Testis (tissue), 3 donors: Measurements from ENCODE around the gene FARS2. TPM values are rescaled to one million over a fixed set of nuclear protein-coding genes. Genes with fewer than 3 reads are reported as not detected.

ENCODE experiments used
- DNase-seq: peaks from one replicate; pipeline ENCODE4 v3.0.0-alpha.2; 2019
- H3K27ac ChIP-seq, 2 donors: fragments of 200-600 bp; sonication (generic); one replicate each; pipeline ENCODE4 v1.5.1; 2019
- H3K27me3 ChIP-seq: fragments of 200-600 bp; sonication (generic); one replicate; pipeline ENCODE4 v1.5.1; 2019
- H3K36me3 ChIP-seq: fragments of 200-600 bp; sonication (generic); one replicate; pipeline ENCODE4 v1.5.1; 2017; ENCODE audit warnings: low read depth; ENCODE audit errors: missing control alignments
- H3K4me1 ChIP-seq: fragments of 200-600 bp; sonication (generic); one replicate; pipeline ENCODE4 v1.5.1; 2019
- H3K4me3 ChIP-seq, 2 donors: fragments of 200-600 bp; sonication (generic); one replicate each; pipeline ENCODE4 v1.5.1; 2017 to 2019
- H3K9me3 ChIP-seq: fragments of 200-600 bp; sonication (generic); one replicate; pipeline ENCODE4 v1.5.1; 2017
- CTCF ChIP-seq, 3 experiments: fragments of 450-650 bp in 2 of 3; fragments of 200-600 bp in 1 of 3; sonication (generic) in 1 of 3; IDR thresholded peaks; one replicate each; pipeline ENCODE4 v1.5.1; 2016 to 2019; ENCODE audit warnings: antibody characterized with exemption in 3 of 3, mild to moderate bottlenecking in 2 of 3, moderate library complexity in 1 of 3
- POLR2A ChIP-seq: fragments of 450-650 bp; IDR thresholded peaks from one replicate; pipeline ENCODE4 v1.6.1; 2017; ENCODE audit warnings: antibody characterized with exemption, mild to moderate bottlenecking, moderate library complexity
- WGBS, 2 donors: methylation state at CpG; one replicate each; pipeline ENCODE4 v1.1.5; 2018; 5-methylcytosine and 5-hydroxymethylcytosine counted together
- intact Hi-C: fragments of 100-400 bp; cut with DNase I; formaldehyde crosslinking; loops from one replicate; pipeline ENCODE4 v1.15.1; 2023; ENCODE audit warnings: low total_unique reads
- polyA plus RNA-seq: library from polyadenylated mRNA; stranded (reverse); fragments of 350-450 nt; fragmentation: Illumina TruSeq; extraction: RNeasy Lipid Tissue Mini Kit (QIAGEN cat#74804); gene quantifications from one replicate; pipeline ENCODE4 v1.2.3, GENCODE V29; 2014; ENCODE audit warnings: low read depth, low replicate concordance; ENCODE audit not compliant: insufficient read depth
- total RNA-seq, 2 donors: library from RNA; depleted of rRNA; stranded (reverse); fragments of >200 nt; gene quantifications; one replicate each; pipeline ENCODE4 v1.2.3, GENCODE V29; 2016

The FARS2 gene
- total and polyA plus RNA-seq, 3 donors from 2014 or later = 15.4 to 26.8 (median 22.1) TPM

DNA sequence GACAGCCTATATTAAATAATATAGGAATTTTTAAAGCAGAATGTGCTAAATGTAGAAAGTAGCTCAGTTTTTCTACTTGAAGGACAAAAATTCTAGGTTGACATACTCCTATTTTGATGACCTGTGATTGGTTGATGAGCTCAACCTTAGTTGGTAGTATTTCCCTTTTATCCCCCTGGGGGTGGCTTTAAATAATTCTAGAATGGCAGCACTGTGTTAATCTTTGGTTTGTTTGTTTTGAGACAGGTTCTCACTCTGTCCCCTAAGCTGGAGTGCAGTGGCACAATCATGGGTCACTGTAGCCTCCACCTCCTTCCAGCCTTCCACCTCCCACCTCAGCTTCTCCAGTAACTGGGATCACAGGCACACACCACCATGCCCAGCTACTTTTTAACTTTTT is 29.2 kb downstream of the FARS2 start:
- intact Hi-C loops = no loop called here
- TF ChIP-seq POLR2A (no peak), CTCF (IDR thresholded peaks at IDR 0.05) (no peak)

GRCh38 chr6:5292154-5292553 is 30.8 kb downstream of the FARS2 start:
- WGBS, 2 donors = 67 to 74% methylated on average over 1 of the region's 1 CpG
- no peaks in the 10 kb centered on the region for H3K9me3 ChIP-seq
- H3K27ac ChIP-seq = no peak overlapping the region
- H3K4me3 ChIP-seq = no peak overlapping the region
- intact Hi-C loops = no loop called here
- DNase-seq = no peak
- no peaks in the 10 kb centered on the region for H3K27me3 ChIP-seq
- no peaks in the 10 kb centered on the region for H3K4me1 ChIP-seq
- no peaks in the 10 kb centered on the region for H3K36me3 ChIP-seq
- TF ChIP-seq POLR2A (no peak), CTCF (IDR thresholded peaks at IDR 0.05) (no peak)

More for the DNA sequence above, 29.2 kb downstream of the FARS2 start:
- Histone ChIP-seq H3K4me3 (no peak overlapping the region), H3K27me3 (no peaks in the 10 kb centered on the region), H3K36me3 (no peaks in the 10 kb centered on the region), H3K4me1 (no peaks in the 10 kb centered on the region), H3K9me3 (no peaks in the 10 kb centered on the region), H3K27ac (no peak overlapping the region)
- DNase-seq = no peak

GRCh38 chr6:5293692-5294091 is 32.4 kb downstream of the FARS2 start:
- intact Hi-C loops = no loop called here
- H3K4me1 ChIP-seq = no peaks in the 10 kb centered on the region
- no peaks in the 10 kb centered on the region for H3K36me3 ChIP-seq
- no peaks in the 10 kb centered on the region for H3K27me3 ChIP-seq
- H3K4me3 ChIP-seq = no peak overlapping the region
- no peaks in the 10 kb centered on the region for H3K9me3 ChIP-seq
- no peak for TF ChIP-seq POLR2A
- no peak for TF ChIP-seq CTCF (IDR thresholded peaks at IDR 0.05)
- H3K27ac ChIP-seq = no peak overlapping the region
- no peak for DNase-seq
- 89 to 95% methylated on average over 2 of the region's 2 CpGs for WGBS, 2 donors

- TF ChIP-seq POLR2A (no peak), CTCF (IDR thresholded peaks at IDR 0.05) (no peak)
- H3K4me3 ChIP-seq = no peak overlapping the region
- H3K27me3 ChIP-seq = no peaks in the 10 kb centered on the region
- H3K4me1 ChIP-seq = no peaks in the 10 kb centered on the region
- WGBS, 2 donors = 86 to 88% methylated on average over 11 of the region's 11 CpGs
- H3K36me3 ChIP-seq = no peaks in the 10 kb centered on the region
- DNase-seq = no peak
- H3K27ac ChIP-seq = no peak overlapping the region
- H3K9me3 ChIP-seq = no peaks in the 10 kb centered on the region
- intact Hi-C loops = no loop called here
These were observed 33.3 kb downstream of the FARS2 start for GRCh38 chr6:5294392-5295211.

DNA sequence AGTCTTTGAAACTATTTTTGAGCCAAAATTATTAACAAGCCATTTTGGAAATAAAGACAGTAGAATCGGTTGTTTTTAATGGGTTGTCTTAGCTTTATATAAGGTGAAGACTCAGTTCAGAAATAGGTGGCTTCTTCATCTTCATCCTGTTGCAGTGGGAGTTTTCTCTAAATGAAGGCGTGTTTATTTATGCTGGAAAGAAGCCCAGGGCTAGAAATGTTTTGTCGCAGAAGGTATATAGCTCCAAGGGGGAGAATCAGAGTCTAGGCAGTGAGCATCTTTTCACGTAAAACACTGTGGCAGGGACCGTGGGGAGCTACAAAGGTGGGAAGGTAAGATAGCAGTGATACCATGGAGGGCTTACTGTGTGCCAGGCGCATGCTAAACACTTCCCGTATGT is 34.3 kb downstream of the FARS2 start:
- no peak overlapping the region for H3K4me3 ChIP-seq
- 64 to 74% methylated on average over 7 of the region's 7 CpGs for WGBS, 2 donors
- no peaks in the 10 kb centered on the region for H3K27me3 ChIP-seq
- H3K4me1 ChIP-seq = no peaks in the 10 kb centered on the region
- intact Hi-C loops = no loop called here
- no peak overlapping the region for H3K27ac ChIP-seq
- no peaks in the 10 kb centered on the region for H3K9me3 ChIP-seq
- TF ChIP-seq POLR2A (no peak), CTCF (IDR thresholded peaks at IDR 0.05) (no peak)
- no peak for DNase-seq
- H3K36me3 ChIP-seq = no peaks in the 10 kb centered on the region
